Ovary (tissue), 3 donors: ENCODE data around the gene MEGF6.

Experiments
- EP300 ChIP-seq: sonication (generic); formaldehyde crosslinking; IDR thresholded peaks from one replicate; pipeline ENCODE4 v1.6.1; 2017; ENCODE audit warnings: antibody characterized with exemption
- POLR2A ChIP-seq: fragments of 450-650 bp; IDR thresholded peaks from one replicate; pipeline ENCODE4 v1.6.1; 2017; ENCODE audit warnings: antibody characterized with exemption, mild to moderate bottlenecking, moderate library complexity
- TF ChIP-seq, protein P1 (sequence below), 3 donors: fragments of 450-650 bp in 2 of 3; fragments of 200-600 bp in 1 of 3; IDR thresholded peaks; one replicate each; pipeline versions ENCODE4 v1.5.1 to v1.8.0; 2016 to 2022; ENCODE audit warnings: antibody characterized with exemption in 3 of 3, mild to moderate bottlenecking in 1 of 3
- donor health status: DM: no; HTN: no; CAD: no.

DNA sequence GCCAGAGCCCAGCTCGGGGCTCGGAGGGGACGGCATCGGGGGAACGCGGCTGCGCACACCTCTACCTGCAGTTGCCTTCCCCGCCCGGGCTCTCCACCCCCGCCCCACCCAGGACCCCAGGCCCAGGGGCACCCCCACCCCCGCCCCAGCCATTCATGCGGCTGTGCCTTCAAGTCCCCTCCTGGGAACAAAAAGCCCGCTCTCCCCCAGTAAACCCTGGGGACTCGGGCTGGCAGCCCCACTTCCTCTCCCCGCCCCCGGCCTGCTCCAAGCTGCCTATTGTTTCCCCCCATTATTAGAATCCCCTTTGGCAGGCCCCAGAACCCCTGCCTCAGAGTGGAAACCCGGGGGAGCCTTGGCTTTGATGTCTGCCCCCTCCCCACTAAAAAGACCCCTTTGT, 18.0 kb downstream of the MEGF6 start:
- TF ChIP-seq, protein P1, sequence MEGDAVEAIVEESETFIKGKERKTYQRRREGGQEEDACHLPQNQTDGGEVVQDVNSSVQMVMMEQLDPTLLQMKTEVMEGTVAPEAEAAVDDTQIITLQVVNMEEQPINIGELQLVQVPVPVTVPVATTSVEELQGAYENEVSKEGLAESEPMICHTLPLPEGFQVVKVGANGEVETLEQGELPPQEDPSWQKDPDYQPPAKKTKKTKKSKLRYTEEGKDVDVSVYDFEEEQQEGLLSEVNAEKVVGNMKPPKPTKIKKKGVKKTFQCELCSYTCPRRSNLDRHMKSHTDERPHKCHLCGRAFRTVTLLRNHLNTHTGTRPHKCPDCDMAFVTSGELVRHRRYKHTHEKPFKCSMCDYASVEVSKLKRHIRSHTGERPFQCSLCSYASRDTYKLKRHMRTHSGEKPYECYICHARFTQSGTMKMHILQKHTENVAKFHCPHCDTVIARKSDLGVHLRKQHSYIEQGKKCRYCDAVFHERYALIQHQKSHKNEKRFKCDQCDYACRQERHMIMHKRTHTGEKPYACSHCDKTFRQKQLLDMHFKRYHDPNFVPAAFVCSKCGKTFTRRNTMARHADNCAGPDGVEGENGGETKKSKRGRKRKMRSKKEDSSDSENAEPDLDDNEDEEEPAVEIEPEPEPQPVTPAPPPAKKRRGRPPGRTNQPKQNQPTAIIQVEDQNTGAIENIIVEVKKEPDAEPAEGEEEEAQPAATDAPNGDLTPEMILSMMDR (IDR thresholded peaks at IDR 0.05) = no peak
- TF ChIP-seq POLR2A (no peak), EP300 (no peak)
